ENCODE results near the gene KRT75.

Gene KRT75

GRCh38 chr12:52394836-52395405 is 39.2 kb downstream of the KRT75 start (continued):
- TF ChIP-seq ZNF660 (tag by site-specific recombination; IDR thresholded peaks at IDR 0.05) (no peak), TSHZ1 (tag by site-specific recombination; IDR thresholded peaks at IDR 0.05; ENCODE audit: borderline replicate concordance) (no peak)

GRCh38 chr12:52392465-52393007 is 41.6 kb downstream of the KRT75 start:
- no peak for TF ChIP-seq ZNF654 (tag by site-specific recombination; IDR thresholded peaks at IDR 0.05; ENCODE audit: low read depth)
- no peaks in the 10 kb centered on the region for H3K9me3 ChIP-seq (ENCODE audit: control insufficient read depth, insufficient read depth, low read depth, low read length)
- no peaks in the 10 kb centered on the region for H3K36me3 ChIP-seq (ENCODE audit: control insufficient read depth in 2 of 2, insufficient read depth in 1 of 2, low read length in 2 of 2)
- ChIA-PET CTCF (interaction anchor here (0.6 to 2.8 kb wide), 9 partner anchors 12 to 492 kb away, joined by 3 to 19 read pairs (median 4); partner anchors contain the start of gene KRT5), POLR2A (no interaction called here)
- no peak overlapping the region for H3K4me3 ChIP-seq (ENCODE audit: low read depth, low read length)
- H3K4me1 ChIP-seq (ENCODE audit: control insufficient read depth, insufficient read depth, low read length) = no peaks in the 10 kb centered on the region
- no peak overlapping the region for H3K27ac ChIP-seq (ENCODE audit: extremely low read depth, low read depth, low read length)

GRCh38 chr12:52391618-52392002 is 42.6 kb downstream of the KRT75 start:
- ChIA-PET POLR2A (no interaction called here), CTCF (interaction anchor here (0.6 to 2.8 kb wide), 19 partner anchors 11 to 493 kb away, joined by 3 to 19 read pairs (median 3); partner anchors contain the start of gene KRT83)
- peak; percentile 95; the same call in 1 of the 2 replicates for TF ChIP-seq ZNF266 (tag by site-specific recombination; IDR thresholded peaks at IDR 0.05; ENCODE audit: low read depth)
- TF ChIP-seq ZNF701 (tag by site-specific recombination; IDR thresholded peaks at IDR 0.05) = no peak
- peak; percentile 24 for TF ChIP-seq ZIC2 (tag by site-specific recombination; IDR thresholded peaks at IDR 0.05)
- Histone ChIP-seq H3K4me1 (ENCODE audit: control insufficient read depth, insufficient read depth, low read length) (no peaks in the 10 kb centered on the region), H3K4me3 (ENCODE audit: low read depth, low read length) (no peak overlapping the region), H3K27ac (ENCODE audit: extremely low read depth, low read depth, low read length) (no peak overlapping the region), H3K36me3 (ENCODE audit: control insufficient read depth in 2 of 2, insufficient read depth in 1 of 2, low read length in 2 of 2) (no peaks in the 10 kb centered on the region), H3K9me3 (ENCODE audit: control insufficient read depth, insufficient read depth, low read depth, low read length) (no peaks in the 10 kb centered on the region)

- Histone ChIP-seq H3K4me3 (ENCODE audit: low read depth, low read length) (no peak overlapping the region), H3K36me3 (ENCODE audit: control insufficient read depth in 2 of 2, insufficient read depth in 1 of 2, low read length in 2 of 2) (no peaks in the 10 kb centered on the region), H3K27ac (ENCODE audit: extremely low read depth, low read depth, low read length) (no peak overlapping the region), H3K9me3 (ENCODE audit: control insufficient read depth, insufficient read depth, low read depth, low read length) (no peaks in the 10 kb centered on the region), H3K4me1 (ENCODE audit: control insufficient read depth, insufficient read depth, low read length) (no peaks in the 10 kb centered on the region)
- CTCF ChIA-PET = interaction anchor here (0.6 to 2.8 kb wide), 19 partner anchors 10 to 494 kb away, joined by 3 to 19 read pairs (median 3); partner anchors contain the start of gene KRT83
- POLR2A ChIA-PET = no interaction called here
- TF ChIP-seq ZNF169 (tag by site-specific recombination; IDR thresholded peaks at IDR 0.05) = no peak
- no peak for TF ChIP-seq ZIC2 (tag by site-specific recombination; IDR thresholded peaks at IDR 0.05)
- no peak for TF ChIP-seq ZNF132 (tag by site-specific recombination; IDR thresholded peaks at IDR 0.05; ENCODE audit: borderline replicate concordance)
- no peak for TF ChIP-seq ZNF362 (tag by site-specific recombination; IDR thresholded peaks at IDR 0.05)
- no peak for TF ChIP-seq ZNF157 (tag by site-specific recombination; IDR thresholded peaks at IDR 0.05)
- TF ChIP-seq ZBTB20 (tag by site-specific recombination; IDR thresholded peaks at IDR 0.05) = peak; percentile 78
- no peak for TF ChIP-seq ZNF626 (tag by site-specific recombination; IDR thresholded peaks at IDR 0.05)
- TF ChIP-seq ZFHX2 (tag by site-specific recombination; conservative IDR thresholded peaks at IDR 0.05) = 0 out of 2 replicates have a peak, but pooled peaks have one; percentile 40
- no peak for TF ChIP-seq ZNF473 (tag by site-specific recombination; IDR thresholded peaks at IDR 0.05)
- peak; percentile 31; the same call in 1 of the 2 replicates for TF ChIP-seq ZNF654 (tag by site-specific recombination; IDR thresholded peaks at IDR 0.05; ENCODE audit: low read depth)
- TF ChIP-seq ZNF707 (tag by site-specific recombination; IDR thresholded peaks at IDR 0.05) = no peak
- no peak for TF ChIP-seq KLF17 (tag by site-specific recombination; IDR thresholded peaks at IDR 0.05)
- no peak for TF ChIP-seq ZNF777 (tag by site-specific recombination; IDR thresholded peaks at IDR 0.05; ENCODE audit: borderline replicate concordance)
- TF ChIP-seq ZNF174 (tag by site-specific recombination; IDR thresholded peaks at IDR 0.05) = no peak
- peak; percentile 52 for TF ChIP-seq CTCF (tag by site-specific recombination; IDR thresholded peaks at IDR 0.05)
- TF ChIP-seq TRIM28 (IDR thresholded peaks at IDR 0.05; ENCODE audit: borderline replicate concordance, low read length) = no peak
Observed at GRCh38 chr12:52390739-52391617, 43.2 kb downstream of the KRT75 start.

Data from HEK293 (cell line).